ENCODE data around the gene SCN4B. TPM values are rescaled to one million over a fixed set of nuclear protein-coding genes. Genes with fewer than 3 reads are reported as not detected.

The SCN4B gene, protein sequence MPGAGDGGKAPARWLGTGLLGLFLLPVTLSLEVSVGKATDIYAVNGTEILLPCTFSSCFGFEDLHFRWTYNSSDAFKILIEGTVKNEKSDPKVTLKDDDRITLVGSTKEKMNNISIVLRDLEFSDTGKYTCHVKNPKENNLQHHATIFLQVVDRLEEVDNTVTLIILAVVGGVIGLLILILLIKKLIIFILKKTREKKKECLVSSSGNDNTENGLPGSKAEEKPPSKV
- total RNA-seq, result not detected
- polyA plus RNA-seq (2013, experiment 1 of 2), result 0.10 TPM
- 0.12 TPM for polyA plus RNA-seq (2013, experiment 2 of 2)
- total RNA-seq, result 0 to 1.2 (median 0) reads per million in 172 experiments

DNA sequence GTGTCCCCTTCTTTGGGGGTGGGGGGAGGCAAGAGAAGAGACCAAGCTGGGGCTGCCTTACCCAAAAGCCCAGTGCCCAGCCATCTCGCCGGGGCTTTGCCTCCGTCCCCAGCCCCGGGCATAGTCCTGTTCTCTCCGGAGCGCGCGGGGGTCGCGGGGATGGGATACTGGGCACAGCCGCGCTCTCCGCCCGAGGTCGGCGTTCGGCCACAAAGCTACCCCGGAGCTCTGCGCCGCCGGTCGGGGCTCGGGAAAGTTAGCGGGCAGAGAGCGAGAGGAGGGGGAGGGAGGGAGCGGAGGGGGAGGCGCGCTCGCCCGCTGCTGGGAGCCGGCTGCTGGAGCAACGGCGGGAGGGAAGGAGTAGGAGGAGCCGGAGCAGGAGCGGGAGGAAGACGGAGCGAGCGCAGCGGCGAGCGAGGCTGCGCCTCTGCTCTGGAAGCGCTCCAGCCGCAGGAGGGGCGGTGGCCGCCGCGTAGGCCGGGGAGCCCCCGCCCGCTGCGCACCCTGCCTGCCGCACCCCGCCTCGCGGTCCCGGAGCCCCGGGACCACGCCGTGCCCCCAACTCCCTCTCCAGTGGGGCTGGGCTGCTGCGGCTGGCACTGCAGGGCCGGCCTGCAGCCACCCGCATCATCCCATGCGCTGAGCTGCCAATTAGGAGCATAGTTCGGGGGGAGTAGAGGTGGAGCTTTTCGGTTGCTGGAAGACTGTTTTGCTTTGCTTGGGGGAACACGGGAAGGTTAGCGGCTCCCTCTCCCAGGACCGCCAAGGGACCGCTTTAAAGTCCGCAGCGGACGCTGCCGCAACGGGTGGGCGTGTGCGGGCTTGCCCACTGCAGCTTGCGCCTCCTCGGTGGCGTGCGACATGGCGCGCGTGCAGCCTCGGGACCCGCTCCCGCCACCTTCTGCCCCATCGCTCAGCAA, at the start of gene SCN4B:
Gene SCN4B (minus strand): TSS at position 272 of the 920 bp plus-strand sequence. CDS start 150 bp downstream, at position 122.
- Mint-ChIP-seq H3K36me3 (ENCODE audit: low read depth) (no peaks in the 10 kb centered on the region), H3K4me1 (ENCODE audit: low read depth) (peaks cover 16% of the 10 kb centered on the region), H3K9me3 (no peaks in the 10 kb centered on the region), H3K4me3 (peak within 1 kb of the TSS; percentile 21), H3K27me3 (peaks cover 81% of the 10 kb centered on the region), H3K27ac (no peak within 1 kb of the TSS)
- no peak for TF ChIP-seq CTCF (IDR thresholded peaks at IDR 0.05)
- Histone ChIP-seq H3K36me3 (ENCODE audit: insufficient read depth, low read length) (no peaks in the 10 kb centered on the region), H3K4me1 (ENCODE audit: insufficient read depth, low read length) (peaks cover 24% of the 10 kb centered on the region), H3K9me3 (ENCODE audit: control insufficient read depth in 1 of 2, insufficient read depth in 1 of 2, low read length in 2 of 2) (peaks cover 0 to 14% of the 10 kb centered on the region in 2 experiments), H3K27ac (ENCODE audit: low read depth in 1 of 2, low read length in 2 of 2) (no peak within 1 kb of the TSS), H3K27me3 (ENCODE audit: control insufficient read depth in 1 of 2, insufficient read depth in 2 of 2, low read length in 2 of 2) (peaks cover 61 to 71% of the 10 kb centered on the region in 2 experiments), H3K4me3 (ENCODE audit: low read length) (peak within 1 kb of the TSS; percentile 22)
- intact Hi-C loops (cut with DNase I, micrococcal nuclease), result no loop called here
- POLR2A ChIA-PET, result no interaction called here
- CTCF ChIA-PET, result no interaction called here
- peak; percentile 47 for ATAC-seq (ENCODE audit: poor library complexity)
- DNase-seq, result peak in 4 of 14 experiments; percentile 9 to 48 (median 32)

DNA sequence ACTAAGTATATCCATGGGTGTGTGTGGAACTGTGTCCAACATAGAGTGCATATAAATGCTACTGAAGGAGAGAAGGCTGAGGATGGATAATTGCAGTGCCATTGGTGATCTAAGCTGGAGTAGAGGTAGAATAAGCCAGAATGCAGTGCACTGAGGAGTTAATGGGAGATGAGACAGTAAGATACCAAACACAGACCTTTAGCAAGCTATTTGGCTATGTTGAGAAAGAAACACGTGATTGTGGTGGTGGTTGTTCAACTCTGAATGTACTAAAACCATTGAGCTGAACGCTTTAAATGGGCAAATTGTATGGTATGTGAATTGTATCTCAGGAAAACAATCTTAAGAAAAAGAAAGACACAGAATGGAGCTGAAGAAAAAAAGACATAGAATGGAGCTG, 49.3 kb upstream of the SCN4B start:
- Mint-ChIP-seq H3K4me1 (ENCODE audit: low read depth) (peaks cover 11% of the 10 kb centered on the region), H3K27ac (no peak overlapping the region), H3K4me3 (no peak overlapping the region), H3K9me3 (no peaks in the 10 kb centered on the region), H3K36me3 (ENCODE audit: low read depth) (peaks cover 29% of the 10 kb centered on the region), H3K27me3 (no peaks in the 10 kb centered on the region)
- no peak for TF ChIP-seq CTCF (IDR thresholded peaks at IDR 0.05)
- CTCF ChIA-PET, result interaction anchor here (0.9 to 1.8 kb wide), 8 partner anchors 11 to 102 kb away, joined by 3 to 7 read pairs (median 4); partner anchors contain the start of genes CD3E and MPZL2
- intact Hi-C loops (cut with DNase I, micrococcal nuclease), result loop anchor here (2.0 to 5.0 kb wide), 6 partner anchors 19 to 140 kb away; partner anchors contain the start of genes CD3D (in 1 of the 2), CD3G (in 1 of the 2) and JAML (in 1 of the 2)
- ATAC-seq (ENCODE audit: poor library complexity), result no peak
- peaks cover 46% of the 10 kb centered on the region for H3K36me3 ChIP-seq (ENCODE audit: insufficient read depth, low read length)
- no peak overlapping the region for H3K4me3 ChIP-seq (ENCODE audit: low read length)
- peaks cover 68% of the 10 kb centered on the region for H3K4me1 ChIP-seq (ENCODE audit: insufficient read depth, low read length)
- H3K27ac ChIP-seq (ENCODE audit: low read depth in 1 of 2, low read length in 2 of 2), result peak overlapping the region in 1 of 2 donors; percentile 19
- POLR2A ChIA-PET, result interaction anchor here (0.7 to 2.1 kb wide), 10 partner anchors 10 to 234 kb away, joined by 3 to 12 read pairs (median 4); partner anchors contain the start of genes JAML, KMT2A, MPZL2 and MPZL3
- no peaks in the 10 kb centered on the region for H3K9me3 ChIP-seq (ENCODE audit: control insufficient read depth in 1 of 2, insufficient read depth in 1 of 2, low read length in 2 of 2)
- no peaks in the 10 kb centered on the region for H3K27me3 ChIP-seq (ENCODE audit: control insufficient read depth in 1 of 2, insufficient read depth in 2 of 2, low read length in 2 of 2)
- DNase-seq, result no peak
